Neuronal stem cell (in vitro differentiated cells): ENCODE data around the gene IDS.
"Not testable (repeated sequence)": the region's sequence is repeated elsewhere in the genome, so short reads cannot be mapped to it uniquely, and the experiment has no call there.

Source experiments
- DNase-seq: peaks from one replicate; pipeline ENCODE4 v3.0.0-alpha.2; 2013; ENCODE audit warnings: low spot score
- H2AFZ ChIP-seq: one replicate; pipeline ENCODE4 v1.6.1; 2013; ENCODE audit warnings: mild to moderate bottlenecking, low read length, inconsistent platforms
- H2AK5ac ChIP-seq: 2 replicates; pipeline ENCODE4 v1.6.1; 2013; ENCODE audit warnings: low read depth, mild to moderate bottlenecking, inconsistent platforms, low read length, moderate library complexity, mixed read lengths
- H2BK120ac ChIP-seq: 2 replicates; pipeline ENCODE4 v1.6.1; 2013; ENCODE audit warnings: low read depth, mild to moderate bottlenecking, inconsistent platforms, low read length, moderate library complexity, mixed read lengths
- H2BK12ac ChIP-seq: one replicate; pipeline ENCODE4 v1.6.1; 2013; ENCODE audit warnings: low read length, inconsistent platforms
- H2BK15ac ChIP-seq: 2 replicates; pipeline ENCODE4 v1.6.1; 2013; ENCODE audit warnings: mild to moderate bottlenecking, low read length, inconsistent platforms, mixed read lengths
- H2BK5ac ChIP-seq: one replicate; pipeline ENCODE4 v1.6.1; 2013; ENCODE audit warnings: inconsistent platforms, mild to moderate bottlenecking, low read length, moderate library complexity
- H3K14ac ChIP-seq: one replicate; pipeline ENCODE4 v1.6.1; 2013; ENCODE audit warnings: low read length, inconsistent platforms
- H3K18ac ChIP-seq: 2 replicates; pipeline ENCODE4 v1.6.1; 2013; ENCODE audit warnings: low read length, inconsistent platforms
- H3K23ac ChIP-seq: 2 replicates; pipeline ENCODE4 v1.6.1; 2013; ENCODE audit warnings: low read depth, mild to moderate bottlenecking, mixed read lengths, low read length, inconsistent platforms; ENCODE audit not compliant: poor library complexity
- H3K27ac ChIP-seq: replicated peaks from 3 replicates; pipeline ENCODE4 v1.5.1; 2013; ENCODE audit warnings: low read length, inconsistent platforms
- H3K27me3 ChIP-seq, 3 experiments: 2 replicates each; pipeline ENCODE4 v1.6.1; 2013; ENCODE audit warnings: low read length in 3 of 3, mild to moderate bottlenecking in 2 of 3, inconsistent platforms in 1 of 3, low read depth in 1 of 3, mixed read lengths in 1 of 3, moderate library complexity in 1 of 3; ENCODE audit not compliant: control insufficient read depth in 3 of 3, insufficient read depth in 3 of 3
- H3K36me3 ChIP-seq, 2 donors: replicated peaks in 1 of 2; 2 replicates each; pipeline ENCODE4 v1.6.1; 2013; ENCODE audit warnings: low read length in 2 of 2; ENCODE audit not compliant: control insufficient read depth in 2 of 2, insufficient read depth in 2 of 2
- H3K4ac ChIP-seq: 2 replicates; pipeline ENCODE4 v1.6.1; 2013; ENCODE audit warnings: inconsistent platforms, mild to moderate bottlenecking, low read length, moderate library complexity
- H3K4me1 ChIP-seq, 2 donors: 1 replicate in 1 of 2; 2 replicates in 1 of 2; pipeline ENCODE4 v1.6.1; 2013; ENCODE audit warnings: low read length in 2 of 2, low read depth in 1 of 2; ENCODE audit not compliant: control insufficient read depth in 2 of 2, insufficient read depth in 1 of 2
- H3K4me2 ChIP-seq: one replicate; pipeline ENCODE4 v1.6.1; 2013; ENCODE audit warnings: mild to moderate bottlenecking, low read length, inconsistent platforms; ENCODE audit not compliant: insufficient read depth, poor library complexity, severe bottlenecking
- H3K4me3 ChIP-seq, 2 donors: 2 replicates each; pipeline ENCODE4 v1.5.1; 2013; ENCODE audit warnings: low read length in 2 of 2, mild to moderate bottlenecking in 2 of 2, inconsistent platforms in 1 of 2, moderate library complexity in 1 of 2
- H3K79me1 ChIP-seq: one replicate; pipeline ENCODE4 v1.6.1; 2013; ENCODE audit warnings: low read depth, mild to moderate bottlenecking, inconsistent platforms, low read length, moderate library complexity
- H3K9ac ChIP-seq: one replicate; pipeline ENCODE4 v1.6.1; 2013; ENCODE audit warnings: mild to moderate bottlenecking, low read depth, low read length, inconsistent platforms; ENCODE audit not compliant: poor library complexity
- H3K9me3 ChIP-seq, 2 donors: replicated peaks in 1 of 2; 2 replicates each; pipeline versions ENCODE3 to v1.6.1; 2013; ENCODE audit warnings: low read length in 2 of 2, mild to moderate bottlenecking in 2 of 2, inconsistent platforms in 1 of 2, low read depth in 1 of 2, mixed read lengths in 1 of 2, moderate library complexity in 1 of 2; ENCODE audit not compliant: control insufficient read depth in 2 of 2, insufficient read depth in 1 of 2
- H4K8ac ChIP-seq: one replicate; pipeline ENCODE4 v1.6.1; 2013; ENCODE audit warnings: low read depth, mild to moderate bottlenecking, inconsistent platforms, low read length, moderate library complexity
- H4K91ac ChIP-seq: one replicate; pipeline ENCODE4 v1.6.1; 2013; ENCODE audit warnings: low read length, low read depth, mild to moderate bottlenecking, inconsistent platforms; ENCODE audit not compliant: poor library complexity
- WGBS, 2 donors: extraction: QIAGEN DNeasy Blood & Tissue Kit; methylation state at CpG; one replicate each; pipeline ENCODE4 v1.1.7; 2013; ENCODE audit warnings: missing lambda C conversion rate in 2 of 2, mixed read lengths in 1 of 2; ENCODE audit not compliant: insufficient read length in 2 of 2, insufficient replicate concordance in 1 of 2; ENCODE audit errors: extremely low coverage in 2 of 2; 5-methylcytosine and 5-hydroxymethylcytosine counted together

Gene IDS

GRCh38 chrX:149532868-149533267 is 27.8 kb upstream of the IDS start:
- H3K27me3 ChIP-seq, H3K4me2 ChIP-seq, H3K4me3 ChIP-seq, H3K36me3 ChIP-seq, H2AK5ac ChIP-seq, H4K91ac ChIP-seq, H2BK12ac ChIP-seq, H3K9ac ChIP-seq, H3K4me1 ChIP-seq, H2BK15ac ChIP-seq, H3K9me3 ChIP-seq, H3K23ac ChIP-seq, H3K4ac ChIP-seq, H2BK120ac ChIP-seq, H3K14ac ChIP-seq, H4K8ac ChIP-seq, H3K79me1 ChIP-seq, H3K18ac ChIP-seq, H2AFZ ChIP-seq, DNase-seq, H2BK5ac ChIP-seq, H3K27ac ChIP-seq: not testable (repeated sequence)
- no CpG with 5 or more reads among the region's 3 CpGs for WGBS, 2 donors

DNA sequence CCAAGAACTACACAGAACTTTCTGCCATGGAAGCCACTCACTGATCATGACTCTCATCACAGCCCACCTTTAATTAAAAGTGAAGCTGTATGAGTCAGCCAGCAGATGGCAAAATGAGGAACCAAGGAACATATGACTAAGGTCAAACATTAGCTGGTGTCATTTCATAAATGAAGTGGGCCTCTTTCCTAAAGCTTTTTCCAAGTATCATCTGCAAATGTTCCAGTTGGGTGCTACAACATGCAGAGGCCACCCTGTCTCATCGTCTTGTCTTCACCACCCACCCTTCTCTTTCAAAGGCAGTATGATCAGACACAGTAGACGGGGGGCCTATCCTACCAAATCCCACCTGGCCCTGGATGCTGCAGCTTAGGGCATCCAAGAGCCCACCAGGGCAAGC is 26.5 kb upstream of the IDS start:
- no CpG with 5 or more reads among the region's 2 CpGs for WGBS, 2 donors
- Histone ChIP-seq H3K9ac (no peak overlapping the region), H3K4me3 (no peak overlapping the region), H4K91ac (no peak overlapping the region), H3K36me3 (peaks cover 0 to 9% of the 10 kb centered on the region in 2 donors), H3K23ac (no peak overlapping the region), H2BK5ac (no peak overlapping the region), H3K14ac (no peak overlapping the region), H3K4ac (no peak overlapping the region), H2BK12ac (no peak overlapping the region), H2AFZ (no peak overlapping the region), H2BK15ac (no peak overlapping the region), H3K4me1 (no peaks in the 10 kb centered on the region), H3K27me3 (no peaks in the 10 kb centered on the region), H3K18ac (no peak overlapping the region), H2BK120ac (no peak overlapping the region), H3K27ac (no peak overlapping the region), H4K8ac (no peak overlapping the region), H3K9me3 (no peaks in the 10 kb centered on the region), H3K4me2 (no peak overlapping the region), H2AK5ac (no peak overlapping the region), H3K79me1 (no peaks in the 10 kb centered on the region)
- DNase-seq = no peak

DNA sequence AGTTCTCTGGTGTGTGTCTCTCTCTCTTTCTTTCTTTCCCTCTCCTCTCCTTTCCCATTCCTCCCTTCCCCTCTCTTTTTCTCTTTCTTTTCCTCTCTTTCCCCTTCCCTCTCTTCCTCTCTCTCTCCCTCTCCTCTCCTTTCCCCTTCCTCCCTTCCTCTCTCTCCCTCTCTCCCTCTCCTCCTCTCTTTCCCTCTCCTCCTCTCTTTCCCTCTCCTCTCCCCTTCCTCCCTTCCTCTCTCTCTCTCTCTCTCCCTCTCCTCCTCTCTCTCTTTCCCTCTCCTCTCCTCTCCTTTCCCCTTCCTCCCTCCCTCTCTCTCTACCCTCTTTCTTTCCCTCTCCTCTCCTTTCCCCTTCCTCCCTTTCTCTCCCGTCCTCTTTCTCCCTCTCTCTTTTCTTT is 23.3 kb upstream of the IDS start:
- Histone ChIP-seq H2BK12ac (no peak overlapping the region), H3K9me3 (no peaks in the 10 kb centered on the region), H3K79me1 (no peaks in the 10 kb centered on the region), H2AK5ac (no peak overlapping the region), H3K4ac (no peak overlapping the region), H3K36me3 (peaks cover 0 to 9% of the 10 kb centered on the region in 2 donors), H2BK120ac (no peak overlapping the region), H3K27me3 (no peaks in the 10 kb centered on the region), H3K18ac (no peak overlapping the region), H2BK15ac (no peak overlapping the region), H4K91ac (no peak overlapping the region), H3K27ac (no peak overlapping the region), H3K4me1 (no peaks in the 10 kb centered on the region), H3K9ac (no peak overlapping the region), H2AFZ (no peak overlapping the region), H3K23ac (no peak overlapping the region), H4K8ac (no peak overlapping the region), H3K14ac (no peak overlapping the region), H3K4me2 (no peak overlapping the region), H3K4me3 (no peak overlapping the region), H2BK5ac (no peak overlapping the region)
- WGBS, 2 donors = no CpG with 5 or more reads among the region's 1 CpG
- DNase-seq = no peak

- Histone ChIP-seq H3K23ac (no peak overlapping the region), H3K4me3 (no peak overlapping the region), H3K18ac (no peak overlapping the region), H3K14ac (no peak overlapping the region), H4K91ac (no peak overlapping the region), H3K27me3 (no peaks in the 10 kb centered on the region), H3K4ac (no peak overlapping the region), H3K9me3 (no peaks in the 10 kb centered on the region), H3K4me2 (no peak overlapping the region), H3K9ac (no peak overlapping the region), H3K4me1 (no peaks in the 10 kb centered on the region), H3K36me3 (peaks cover 0 to 9% of the 10 kb centered on the region in 2 donors), H3K79me1 (no peaks in the 10 kb centered on the region), H2AFZ (no peak overlapping the region), H4K8ac (no peak overlapping the region), H2BK15ac (no peak overlapping the region), H2AK5ac (no peak overlapping the region), H2BK120ac (no peak overlapping the region), H2BK12ac (no peak overlapping the region), H3K27ac (no peak overlapping the region), H2BK5ac (no peak overlapping the region)
- no peak for DNase-seq
- no CpG with 5 or more reads among the region's 1 CpG for WGBS, 2 donors
These were observed 22.6 kb upstream of the IDS start for GRCh38 chrX:149527705-149528104.
